Measurements from ENCODE around the gene SUMO4.
"Not testable (repeated sequence)": the region's sequence is repeated elsewhere in the genome, so short reads cannot be mapped to it uniquely, and the experiment has no call there.

SUMO4 gene

GRCh38 chr6:149441740-149442139 is 41.7 kb downstream of the SUMO4 start:
- H3K9me3 ChIP-seq, result no peaks in the 10 kb centered on the region
- H3K4me1 ChIP-seq (ENCODE audit: control insufficient read depth in 1 of 2, insufficient read depth in 1 of 2, low read depth in 1 of 2, low read length in 1 of 2), result no peaks in the 10 kb centered on the region
- H3K36me3 ChIP-seq, result no peaks in the 10 kb centered on the region
- no peaks in the 10 kb centered on the region for H3K27me3 ChIP-seq
- no peak overlapping the region for H3K4me3 ChIP-seq (ENCODE audit: low read depth in 1 of 2, low read length in 1 of 2)
- no peak overlapping the region for H3K27ac ChIP-seq
- TF ChIP-seq CTCF (IDR thresholded peaks at IDR 0.05), result no peak

- TF ChIP-seq CTCF (IDR thresholded peaks at IDR 0.05), result no peak
- Histone ChIP-seq H3K4me3 (ENCODE audit: low read depth in 1 of 2, low read length in 1 of 2) (no peak overlapping the region), H3K27me3 (no peaks in the 10 kb centered on the region), H3K4me1 (ENCODE audit: control insufficient read depth in 1 of 2, insufficient read depth in 1 of 2, low read depth in 1 of 2, low read length in 1 of 2) (no peaks in the 10 kb centered on the region), H3K9me3 (no peaks in the 10 kb centered on the region), H3K27ac (no peak overlapping the region), H3K36me3 (no peaks in the 10 kb centered on the region)
Observed at GRCh38 chr6:149443411-149444181, 43.5 kb downstream of the SUMO4 start.

GRCh38 chr6:149444360-149445094 is 44.5 kb downstream of the SUMO4 start:
- H3K9me3 ChIP-seq; H3K36me3 ChIP-seq; H3K27ac ChIP-seq; H3K27me3 ChIP-seq; H3K4me1 ChIP-seq (ENCODE audit: control insufficient read depth in 1 of 2, insufficient read depth in 1 of 2, low read depth in 1 of 2, low read length in 1 of 2); H3K4me3 ChIP-seq (ENCODE audit: low read depth in 1 of 2, low read length in 1 of 2): not testable (repeated sequence)

GRCh38 chr6:149445095-149445466 is 45.0 kb downstream of the SUMO4 start:
- peaks cover 5% of the 10 kb centered on the region for H3K27me3 ChIP-seq
- H3K36me3 ChIP-seq, result no peaks in the 10 kb centered on the region
- no peak for TF ChIP-seq CTCF (IDR thresholded peaks at IDR 0.05)
- H3K27ac ChIP-seq, result no peak overlapping the region
- no peaks in the 10 kb centered on the region for H3K4me1 ChIP-seq (ENCODE audit: control insufficient read depth in 1 of 2, insufficient read depth in 1 of 2, low read depth in 1 of 2, low read length in 1 of 2)
- H3K4me3 ChIP-seq (ENCODE audit: low read depth in 1 of 2, low read length in 1 of 2), result no peak overlapping the region
- H3K9me3 ChIP-seq, result no peaks in the 10 kb centered on the region

GRCh38 chr6:149445573-149445972 is 45.5 kb downstream of the SUMO4 start:
- Histone ChIP-seq H3K9me3 (no peaks in the 10 kb centered on the region), H3K27me3 (peaks cover 10% of the 10 kb centered on the region), H3K4me3 (ENCODE audit: low read depth in 1 of 2, low read length in 1 of 2) (no peak overlapping the region), H3K4me1 (ENCODE audit: control insufficient read depth in 1 of 2, insufficient read depth in 1 of 2, low read depth in 1 of 2, low read length in 1 of 2) (peaks cover 1 to 2% of the 10 kb centered on the region in 2 experiments), H3K27ac (no peak overlapping the region), H3K36me3 (no peaks in the 10 kb centered on the region)
- no peak for TF ChIP-seq CTCF (IDR thresholded peaks at IDR 0.05)

- H3K9me3 ChIP-seq, result no peaks in the 10 kb centered on the region
- H3K4me1 ChIP-seq (ENCODE audit: control insufficient read depth in 1 of 2, insufficient read depth in 1 of 2, low read depth in 1 of 2, low read length in 1 of 2), result peaks cover 5 to 9% of the 10 kb centered on the region in 2 experiments
- no peak for TF ChIP-seq CTCF (IDR thresholded peaks at IDR 0.05)
- no peak overlapping the region for H3K4me3 ChIP-seq (ENCODE audit: low read depth in 1 of 2, low read length in 1 of 2)
- no peaks in the 10 kb centered on the region for H3K36me3 ChIP-seq
- no peak overlapping the region for H3K27ac ChIP-seq
- H3K27me3 ChIP-seq, result peaks cover 23% of the 10 kb centered on the region
Observed at GRCh38 chr6:149446791-149447376, 46.8 kb downstream of the SUMO4 start.
